ENCODE measurements around the gene AK5. TPM values are rescaled to one million over a fixed set of nuclear protein-coding genes. Genes with fewer than 3 reads are reported as not detected.

AK5 gene
- total and polyA plus RNA-seq, 10 donors = 0.33 to 16.3 (median 1.2) TPM

GRCh38 chr1:77292551-77292950, 10.7 kb downstream of the AK5 start:
- Histone ChIP-seq H3K4me3 (no peak overlapping the region), H3K9me3 (no peaks in the 10 kb centered on the region), H3K36me3 (no peaks in the 10 kb centered on the region), H3K27ac (no peak overlapping the region), H3K4me1 (no peaks in the 10 kb centered on the region), H3K27me3 (replicated peaks in 1 of 7) (no peaks in the 10 kb centered on the region)
- intact Hi-C loops (cut with DNase I; ENCODE audit: low total_unique reads) = no loop called here
- WGBS, 5 donors = 78 to 96% (median 79%) methylated on average over 4 of the region's 4 CpGs
- no peak for DNase-seq
- TF ChIP-seq POLR2A (IDR thresholded peaks at IDR 0.05) (no peak), POLR2AphosphoS5 (IDR thresholded peaks at IDR 0.05) (no peak), CTCF (IDR thresholded peaks at IDR 0.05 in 8 of 11, conservative IDR thresholded peaks at IDR 0.05 in 3 of 11) (no peak)

- intact Hi-C loops (cut with DNase I; ENCODE audit: low total_unique reads) = no loop called here
- no peaks in the 10 kb centered on the region for H3K27me3 ChIP-seq (replicated peaks in 1 of 7)
- no peak overlapping the region for H3K27ac ChIP-seq
- DNase-seq = no peak
- H3K36me3 ChIP-seq = no peaks in the 10 kb centered on the region
- no peaks in the 10 kb centered on the region for H3K4me1 ChIP-seq
- peaks cover 0 to under 1% (median 0%) of the 10 kb centered on the region in 8 donors for H3K9me3 ChIP-seq
- H3K4me3 ChIP-seq = no peak overlapping the region
- TF ChIP-seq CTCF (IDR thresholded peaks at IDR 0.05 in 8 of 11, conservative IDR thresholded peaks at IDR 0.05 in 3 of 11) (no peak), POLR2AphosphoS5 (IDR thresholded peaks at IDR 0.05) (no peak), POLR2A (IDR thresholded peaks at IDR 0.05) (no peak)
- WGBS, 5 donors = 94 to 100% (median 95%) methylated on average over 1 of the region's 1 CpG
Observed at GRCh38 chr1:77300566-77300965, 18.7 kb downstream of the AK5 start.

- no peak for DNase-seq
- intact Hi-C loops (cut with DNase I; ENCODE audit: low total_unique reads) = no loop called here
- no peak overlapping the region for H3K27ac ChIP-seq
- no peaks in the 10 kb centered on the region for H3K36me3 ChIP-seq
- WGBS, 5 donors = 55 to 69% (median 63%) methylated on average over 3 of the region's 3 CpGs
- H3K4me3 ChIP-seq = no peak overlapping the region
- no peaks in the 10 kb centered on the region for H3K4me1 ChIP-seq
- H3K27me3 ChIP-seq (replicated peaks in 1 of 7) = no peaks in the 10 kb centered on the region
- TF ChIP-seq CTCF (IDR thresholded peaks at IDR 0.05 in 8 of 11, conservative IDR thresholded peaks at IDR 0.05 in 3 of 11) (no peak), POLR2A (IDR thresholded peaks at IDR 0.05) (no peak), POLR2AphosphoS5 (IDR thresholded peaks at IDR 0.05) (no peak)
- peaks cover 0 to 2% (median 0%) of the 10 kb centered on the region in 8 donors for H3K9me3 ChIP-seq
Observed at GRCh38 chr1:77303387-77303786, 21.6 kb downstream of the AK5 start.

- peaks cover 0 to 10% (median 0%) of the 10 kb centered on the region in 6 donors for H3K4me1 ChIP-seq
- no peaks in the 10 kb centered on the region for H3K36me3 ChIP-seq
- peaks cover 0 to 2% (median 0%) of the 10 kb centered on the region in 8 donors for H3K9me3 ChIP-seq
- peak overlapping the region in 1 of 8 donors; percentile 11 for H3K27ac ChIP-seq
- no peak for DNase-seq
- peaks cover 0 to 9% (median 0%) of the 10 kb centered on the region in 7 donors for H3K27me3 ChIP-seq (replicated peaks in 1 of 7)
- WGBS, 5 donors = 25 to 33% (median 31%) methylated on average over 8 of the region's 8 CpGs
- H3K4me3 ChIP-seq = no peak overlapping the region
- TF ChIP-seq POLR2A (IDR thresholded peaks at IDR 0.05) (no peak), POLR2AphosphoS5 (IDR thresholded peaks at IDR 0.05) (no peak), CTCF (IDR thresholded peaks at IDR 0.05 in 8 of 11, conservative IDR thresholded peaks at IDR 0.05 in 3 of 11) (no peak)
- intact Hi-C loops (cut with DNase I; ENCODE audit: low total_unique reads) = no loop called here
Observed at GRCh38 chr1:77308889-77309621, 27.2 kb downstream of the AK5 start.
